IPS-18a (cell line): ENCODE data around the gene FCHSD2.
"Not testable (repeated sequence)": the region's sequence is repeated elsewhere in the genome, so short reads cannot be mapped to it uniquely, and the experiment has no call there.

Experiments
- H3K27ac ChIP-seq: one replicate; pipeline ENCODE4 v1.5.1; 2013; ENCODE audit warnings: low read length
- H3K27me3 ChIP-seq: one replicate; pipeline ENCODE4 v1.6.1; 2013; ENCODE audit warnings: mild to moderate bottlenecking, low read length; ENCODE audit not compliant: control insufficient read depth, insufficient read depth
- H3K36me3 ChIP-seq: one replicate; pipeline ENCODE4 v1.6.1; 2013; ENCODE audit warnings: low read depth, low read length; ENCODE audit not compliant: control insufficient read depth
- H3K4me1 ChIP-seq: one replicate; pipeline ENCODE4 v1.6.1; 2013; ENCODE audit warnings: low read depth, low read length; ENCODE audit not compliant: control insufficient read depth
- H3K4me3 ChIP-seq: one replicate; pipeline ENCODE4 v1.5.1; 2013; ENCODE audit warnings: low read length
- H3K9ac ChIP-seq: one replicate; pipeline ENCODE4 v1.6.1; 2013; ENCODE audit warnings: mild to moderate bottlenecking, low read length, moderate library complexity
- H3K9me3 ChIP-seq: one replicate; pipeline ENCODE4 v1.6.1; 2013; ENCODE audit warnings: low read depth, low read length; ENCODE audit not compliant: control insufficient read depth

Gene FCHSD2

DNA sequence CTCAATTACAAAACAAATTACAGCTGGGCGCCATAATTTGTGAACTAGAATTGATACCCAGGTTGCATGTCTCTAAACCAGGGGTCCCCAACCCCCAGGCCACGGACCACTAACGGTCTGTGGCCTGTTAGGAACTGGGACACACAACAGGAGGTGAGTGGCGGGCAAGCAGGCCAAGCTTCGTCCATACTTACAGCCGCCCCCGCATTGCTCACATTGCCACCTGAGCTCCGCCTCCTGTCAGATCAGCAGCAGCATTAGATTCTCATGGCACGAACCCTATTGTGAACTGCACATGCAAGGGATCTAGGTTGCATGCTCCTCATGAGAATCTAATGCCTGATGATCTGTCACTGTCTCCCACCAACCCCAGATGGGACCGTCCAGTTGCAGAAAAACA lies 12.9 kb downstream of the FCHSD2 start:
- no peaks in the 10 kb centered on the region for H3K36me3 ChIP-seq
- H3K4me3 ChIP-seq = no peak overlapping the region
- H3K27me3 ChIP-seq = no peaks in the 10 kb centered on the region
- H3K9me3 ChIP-seq = no peaks in the 10 kb centered on the region
- no peak overlapping the region for H3K27ac ChIP-seq
- no peaks in the 10 kb centered on the region for H3K4me1 ChIP-seq
- no peak overlapping the region for H3K9ac ChIP-seq

- no peaks in the 10 kb centered on the region for H3K4me1 ChIP-seq
- no peaks in the 10 kb centered on the region for H3K9me3 ChIP-seq
- H3K9ac ChIP-seq = no peak overlapping the region
- no peaks in the 10 kb centered on the region for H3K36me3 ChIP-seq
- H3K4me3 ChIP-seq = no peak overlapping the region
- H3K27ac ChIP-seq = no peak overlapping the region
- H3K27me3 ChIP-seq = no peaks in the 10 kb centered on the region
Measured at GRCh38 chr11:73126804-73127480, 15.2 kb downstream of the FCHSD2 start.

DNA sequence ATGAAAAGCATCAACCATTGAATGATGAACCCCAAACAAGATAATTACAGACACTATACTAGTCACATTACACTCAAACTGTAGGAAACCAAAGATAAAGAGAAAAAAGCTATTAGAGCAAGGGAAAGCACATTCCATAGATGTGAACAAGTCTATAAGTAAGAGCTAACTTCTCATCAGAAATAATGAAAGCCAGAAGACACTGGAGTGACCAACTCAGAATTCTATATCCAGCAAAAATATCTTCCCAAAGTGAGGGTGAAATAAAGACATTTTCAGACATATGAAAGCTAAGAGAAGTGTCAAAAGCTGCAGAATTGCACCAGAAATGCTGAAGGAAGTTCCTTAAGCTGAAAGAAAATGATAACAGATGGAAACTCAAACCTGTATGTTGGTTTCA lies 17.3 kb downstream of the FCHSD2 start:
- no peak overlapping the region for H3K9ac ChIP-seq
- no peak overlapping the region for H3K4me3 ChIP-seq
- H3K27ac ChIP-seq = no peak overlapping the region
- no peaks in the 10 kb centered on the region for H3K4me1 ChIP-seq
- no peaks in the 10 kb centered on the region for H3K9me3 ChIP-seq
- H3K36me3 ChIP-seq = no peaks in the 10 kb centered on the region
- no peaks in the 10 kb centered on the region for H3K27me3 ChIP-seq

- H3K27ac ChIP-seq, H3K9ac ChIP-seq, H3K4me3 ChIP-seq, H3K4me1 ChIP-seq, H3K9me3 ChIP-seq, H3K27me3 ChIP-seq, H3K36me3 ChIP-seq: not testable (repeated sequence)
Measured at GRCh38 chr11:73123892-73124291, 18.2 kb downstream of the FCHSD2 start.

DNA sequence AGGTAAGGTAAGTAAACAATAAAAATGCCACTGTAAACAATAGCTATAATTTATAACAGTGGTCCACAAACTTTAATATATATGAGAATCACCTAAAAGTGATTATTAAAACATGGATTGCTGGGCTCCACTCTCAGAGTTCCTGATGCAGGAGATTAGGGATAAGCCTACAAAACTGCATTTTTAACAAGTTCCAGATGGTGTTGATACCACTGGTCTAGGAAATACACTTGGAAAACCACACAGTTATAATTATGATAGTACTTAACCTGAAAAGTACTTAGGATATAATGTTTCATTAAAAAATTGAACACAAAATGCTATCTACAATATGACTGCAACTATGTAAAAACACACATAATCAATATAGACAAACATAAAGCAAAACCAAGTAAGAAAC lies 20.4 kb downstream of the FCHSD2 start:
- H3K27ac ChIP-seq = no peak overlapping the region
- H3K4me1 ChIP-seq = no peaks in the 10 kb centered on the region
- no peaks in the 10 kb centered on the region for H3K36me3 ChIP-seq

GRCh38 chr11:73117071-73117470 lies 25.0 kb downstream of the FCHSD2 start:
- H3K4me3 ChIP-seq = no peak overlapping the region
- H3K9me3 ChIP-seq = no peaks in the 10 kb centered on the region
- no peak overlapping the region for H3K9ac ChIP-seq
- no peaks in the 10 kb centered on the region for H3K36me3 ChIP-seq
- H3K27me3 ChIP-seq = no peaks in the 10 kb centered on the region
- no peak overlapping the region for H3K27ac ChIP-seq
- H3K4me1 ChIP-seq = no peaks in the 10 kb centered on the region

More for the DNA sequence above, 20.4 kb downstream of the FCHSD2 start:
- no peaks in the 10 kb centered on the region for H3K27me3 ChIP-seq
- H3K9ac ChIP-seq = no peak overlapping the region
- H3K9me3 ChIP-seq = no peaks in the 10 kb centered on the region
- H3K4me3 ChIP-seq = no peak overlapping the region

- Histone ChIP-seq H3K27ac (no peak overlapping the region), H3K36me3 (no peaks in the 10 kb centered on the region), H3K9ac (no peak overlapping the region), H3K4me1 (no peaks in the 10 kb centered on the region), H3K9me3 (no peaks in the 10 kb centered on the region), H3K4me3 (no peak overlapping the region), H3K27me3 (no peaks in the 10 kb centered on the region)
Measured at GRCh38 chr11:73116636-73117035, 25.5 kb downstream of the FCHSD2 start.

DNA sequence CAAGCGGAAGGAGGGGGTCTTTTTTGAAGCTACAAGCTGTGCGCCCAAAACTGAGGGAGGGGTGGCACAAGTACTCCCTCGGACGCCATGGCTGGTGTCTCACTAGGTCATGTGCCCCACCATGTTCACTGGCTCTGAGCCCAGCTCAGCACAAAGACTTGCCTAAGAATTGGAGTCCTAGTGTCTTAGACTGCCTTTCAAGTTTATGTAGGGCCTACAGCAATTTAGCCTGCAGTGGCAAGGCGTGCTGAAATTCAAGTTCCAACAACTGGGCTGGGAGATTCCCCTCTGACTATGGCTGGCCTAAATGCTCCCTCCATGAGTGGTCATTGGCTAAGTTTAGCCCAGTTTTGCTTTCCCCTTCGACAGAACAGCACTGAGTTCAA lies 27.3 kb downstream of the FCHSD2 start:
- H3K9ac ChIP-seq = no peak overlapping the region
- H3K9me3 ChIP-seq = no peaks in the 10 kb centered on the region
- H3K27me3 ChIP-seq = no peaks in the 10 kb centered on the region
- H3K4me3 ChIP-seq = no peak overlapping the region
- H3K36me3 ChIP-seq = no peaks in the 10 kb centered on the region
- no peaks in the 10 kb centered on the region for H3K4me1 ChIP-seq
- no peak overlapping the region for H3K27ac ChIP-seq

DNA sequence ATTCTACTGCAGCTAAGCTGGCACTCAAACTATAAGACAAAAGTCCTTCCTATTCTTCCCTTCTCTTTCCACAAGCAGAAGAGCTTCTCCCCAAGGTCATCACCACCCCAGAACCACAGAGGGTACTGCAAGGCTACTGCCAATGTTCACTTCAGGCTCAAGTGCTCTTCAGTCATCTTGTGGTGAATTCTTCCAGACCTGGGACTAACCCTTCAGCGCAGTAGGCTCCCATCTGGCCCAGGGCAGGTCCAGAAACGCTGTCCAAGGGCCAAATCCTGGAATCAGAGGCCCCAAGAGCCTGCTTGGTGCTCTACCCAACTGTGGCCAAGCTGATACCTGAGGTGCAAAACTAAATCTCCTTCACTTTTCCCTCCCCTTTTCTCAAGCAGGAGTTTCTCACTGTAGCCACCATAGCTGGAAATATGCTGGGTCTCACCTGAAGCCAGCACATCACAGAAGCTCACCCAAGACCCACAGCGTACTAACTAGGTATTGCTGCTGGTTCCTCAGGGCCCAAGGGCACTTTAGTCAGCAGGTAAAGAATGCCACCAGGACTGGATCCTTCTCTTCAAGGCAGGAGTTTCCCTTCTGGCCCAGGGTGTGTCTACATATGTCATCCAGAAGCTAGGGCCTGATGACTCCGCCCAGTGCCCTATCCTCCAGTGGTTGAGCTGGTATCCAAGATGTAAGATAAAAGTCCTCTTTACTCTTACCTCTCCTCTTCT lies 27.8 kb downstream of the FCHSD2 start:
- Histone ChIP-seq H3K27ac (no peak overlapping the region), H3K4me1 (no peaks in the 10 kb centered on the region), H3K36me3 (no peaks in the 10 kb centered on the region), H3K4me3 (no peak overlapping the region), H3K9me3 (no peaks in the 10 kb centered on the region), H3K27me3 (no peaks in the 10 kb centered on the region), H3K9ac (no peak overlapping the region)

GRCh38 chr11:73113426-73113825 lies 28.7 kb downstream of the FCHSD2 start:
- H3K36me3 ChIP-seq = no peaks in the 10 kb centered on the region

GRCh38 chr11:73107597-73107996 lies 34.5 kb downstream of the FCHSD2 start:
- H3K4me1 ChIP-seq = no peaks in the 10 kb centered on the region
- H3K9me3 ChIP-seq = no peaks in the 10 kb centered on the region
- H3K4me3 ChIP-seq = no peak overlapping the region
- no peaks in the 10 kb centered on the region for H3K36me3 ChIP-seq
- no peak overlapping the region for H3K27ac ChIP-seq
- no peaks in the 10 kb centered on the region for H3K27me3 ChIP-seq
- no peak overlapping the region for H3K9ac ChIP-seq

More at GRCh38 chr11:73113426-73113825, 28.7 kb downstream of the FCHSD2 start:
- no peak overlapping the region for H3K9ac ChIP-seq
- no peaks in the 10 kb centered on the region for H3K9me3 ChIP-seq
- H3K27ac ChIP-seq = no peak overlapping the region
- no peak overlapping the region for H3K4me3 ChIP-seq
- no peaks in the 10 kb centered on the region for H3K4me1 ChIP-seq
- no peaks in the 10 kb centered on the region for H3K27me3 ChIP-seq

- Histone ChIP-seq H3K27me3 (no peaks in the 10 kb centered on the region), H3K36me3 (no peaks in the 10 kb centered on the region), H3K9me3 (no peaks in the 10 kb centered on the region), H3K4me1 (no peaks in the 10 kb centered on the region), H3K27ac (no peak overlapping the region), H3K9ac (no peak overlapping the region), H3K4me3 (no peak overlapping the region)
Measured at GRCh38 chr11:73106347-73106746, 35.8 kb downstream of the FCHSD2 start.
